Islet precursor cell (in vitro differentiated cells): ENCODE measurements around the gene TMIGD3.

Source experiments
- DNase-seq: peaks from one replicate; pipeline ENCODE4 v3.0.0-alpha.2; 2018

Gene TMIGD3

GRCh38 chr1:111474521-111474920, 28.9 kb downstream of the TMIGD3 start:
- DNase-seq: no peak

- no peak for DNase-seq
Measured at GRCh38 chr1:111474106-111474505, 29.3 kb downstream of the TMIGD3 start.

- DNase-seq: no peak
Measured at GRCh38 chr1:111471538-111471937, 31.9 kb downstream of the TMIGD3 start.

- DNase-seq: no peak
Measured at GRCh38 chr1:111471012-111471411, 32.4 kb downstream of the TMIGD3 start.

- no peak for DNase-seq
Measured at GRCh38 chr1:111470596-111470995, 32.8 kb downstream of the TMIGD3 start.

- DNase-seq: no peak
Measured at GRCh38 chr1:111469539-111469938, 33.9 kb downstream of the TMIGD3 start.

- no peak for DNase-seq
Measured at GRCh38 chr1:111468717-111469100, 34.7 kb downstream of the TMIGD3 start.

GRCh38 chr1:111467865-111468716, 35.3 kb downstream of the TMIGD3 start:
- no peak for DNase-seq

GRCh38 chr1:111466480-111466879, 37.0 kb downstream of the TMIGD3 start:
- no peak for DNase-seq

- no peak for DNase-seq
Measured at GRCh38 chr1:111465754-111466153, 37.7 kb downstream of the TMIGD3 start.

- no peak for DNase-seq
Measured at GRCh38 chr1:111463029-111463683, 40.3 kb downstream of the TMIGD3 start.

GRCh38 chr1:111462370-111463028, 40.9 kb downstream of the TMIGD3 start:
- DNase-seq: no peak

GRCh38 chr1:111461765-111462164, 41.7 kb downstream of the TMIGD3 start:
- no peak for DNase-seq

GRCh38 chr1:111455642-111456031, 47.8 kb downstream of the TMIGD3 start:
- DNase-seq: no peak

- DNase-seq: no peak
Measured at GRCh38 chr1:111454859-111455641, 48.4 kb downstream of the TMIGD3 start.

- DNase-seq: no peak
Measured at GRCh38 chr1:111453706-111454105, 49.7 kb downstream of the TMIGD3 start.

- no peak for DNase-seq
Measured at GRCh38 chr1:111452581-111452980, 50.9 kb downstream of the TMIGD3 start.

- no peak for DNase-seq
Measured at GRCh38 chr1:111450185-111450584, 53.2 kb downstream of the TMIGD3 start.

GRCh38 chr1:111449703-111450017, 53.8 kb downstream of the TMIGD3 start:
- DNase-seq: no peak

- DNase-seq: peak; percentile 99
Measured at GRCh38 chr1:111448918-111449702, 54.3 kb downstream of the TMIGD3 start, which contains the start of the genes ATP5PB and WDR77. Gene ATP5PB (plus strand): TSS chr1:111449464. CDS start chr1:111449542, 78 bp downstream. Gene WDR77 (minus strand): TSS chr1:111449256. CDS start chr1:111449169, 87 bp downstream.

GRCh38 chr1:111448482-111448917, 54.9 kb downstream of the TMIGD3 start:
- no peak for DNase-seq
